Astrocyte of the cerebellum (primary cell): Measurements from ENCODE around the gene CCDC28B.

Experiments used
- DNase-seq: peaks from one replicate; pipeline ENCODE4 v3.0.0-alpha.2; 2011; ENCODE audit warnings: low read depth
- H3K4me3 ChIP-seq: 2 replicates; pipeline ENCODE4 v1.5.1; 2011; ENCODE audit warnings: mild to moderate bottlenecking, low read depth, low read length, moderate library complexity
- in situ Hi-C: cut with HindIII; loops from 2 replicates; pipeline ENCODE4 v1.10.0; 2017; ENCODE audit warnings: low sequenced_read_pairs
- TF ChIP-seq, protein P1 (sequence below): IDR thresholded peaks from 2 replicates; pipeline ENCODE4 v1.5.1; 2012; ENCODE audit warnings: low read length, low read depth, moderate library complexity, mild to moderate bottlenecking; ENCODE audit errors: missing control alignments

The CCDC28B gene

DNA sequence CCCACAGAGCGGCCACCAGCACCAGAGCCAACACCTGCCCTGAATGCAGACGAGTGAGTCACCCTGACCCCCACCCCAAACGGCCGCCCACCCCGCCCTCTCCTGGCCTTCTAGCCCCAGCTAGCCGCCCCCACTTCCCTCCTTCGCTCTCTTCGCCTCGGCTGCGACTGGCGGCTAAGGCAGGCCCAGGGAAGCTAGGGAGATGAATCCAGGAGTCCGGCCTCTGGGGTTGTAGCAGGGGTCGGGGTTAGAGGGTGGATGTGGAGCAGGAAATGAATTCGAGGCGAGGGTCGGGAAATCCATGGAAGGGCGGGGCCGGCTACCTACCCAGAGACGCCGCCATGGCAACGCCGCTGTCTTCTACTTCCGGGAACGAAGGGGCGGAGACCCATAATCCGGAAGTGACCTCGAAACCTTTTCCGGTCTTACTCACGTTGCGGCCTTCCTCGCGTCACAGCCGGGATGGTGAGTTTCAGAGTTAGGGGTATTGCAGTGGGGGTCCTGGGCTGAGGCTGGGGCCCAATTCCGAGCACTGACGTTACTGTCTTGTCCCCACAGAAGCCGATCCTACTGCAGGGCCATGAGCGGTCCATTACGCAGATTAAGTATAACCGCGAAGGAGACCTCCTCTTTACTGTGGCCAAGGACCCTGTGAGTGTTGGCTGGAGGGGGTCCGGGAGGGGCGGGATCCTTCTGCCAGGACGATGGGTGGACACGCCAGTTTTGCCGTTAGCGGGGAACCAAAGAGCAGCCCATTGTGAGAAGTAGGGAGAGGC lies 21.8 kb downstream of the CCDC28B start, which contains the start of the genes EIF3I and TMEM234:
Gene EIF3I (plus strand): TSS at position 428 of the 776 bp plus-strand sequence. CDS start 35 bp downstream, at position 463.
Gene TMEM234 (minus strand): TSS at position 374 of the 776 bp plus-strand sequence. CDS start 31 bp downstream, at position 343.
- peak; percentile 81 for DNase-seq
- TF ChIP-seq, protein P1, sequence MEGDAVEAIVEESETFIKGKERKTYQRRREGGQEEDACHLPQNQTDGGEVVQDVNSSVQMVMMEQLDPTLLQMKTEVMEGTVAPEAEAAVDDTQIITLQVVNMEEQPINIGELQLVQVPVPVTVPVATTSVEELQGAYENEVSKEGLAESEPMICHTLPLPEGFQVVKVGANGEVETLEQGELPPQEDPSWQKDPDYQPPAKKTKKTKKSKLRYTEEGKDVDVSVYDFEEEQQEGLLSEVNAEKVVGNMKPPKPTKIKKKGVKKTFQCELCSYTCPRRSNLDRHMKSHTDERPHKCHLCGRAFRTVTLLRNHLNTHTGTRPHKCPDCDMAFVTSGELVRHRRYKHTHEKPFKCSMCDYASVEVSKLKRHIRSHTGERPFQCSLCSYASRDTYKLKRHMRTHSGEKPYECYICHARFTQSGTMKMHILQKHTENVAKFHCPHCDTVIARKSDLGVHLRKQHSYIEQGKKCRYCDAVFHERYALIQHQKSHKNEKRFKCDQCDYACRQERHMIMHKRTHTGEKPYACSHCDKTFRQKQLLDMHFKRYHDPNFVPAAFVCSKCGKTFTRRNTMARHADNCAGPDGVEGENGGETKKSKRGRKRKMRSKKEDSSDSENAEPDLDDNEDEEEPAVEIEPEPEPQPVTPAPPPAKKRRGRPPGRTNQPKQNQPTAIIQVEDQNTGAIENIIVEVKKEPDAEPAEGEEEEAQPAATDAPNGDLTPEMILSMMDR = no peak
- in situ Hi-C loops = no loop called here
- H3K4me3 ChIP-seq = peak within 1 kb of the TSS; percentile 98

DNA sequence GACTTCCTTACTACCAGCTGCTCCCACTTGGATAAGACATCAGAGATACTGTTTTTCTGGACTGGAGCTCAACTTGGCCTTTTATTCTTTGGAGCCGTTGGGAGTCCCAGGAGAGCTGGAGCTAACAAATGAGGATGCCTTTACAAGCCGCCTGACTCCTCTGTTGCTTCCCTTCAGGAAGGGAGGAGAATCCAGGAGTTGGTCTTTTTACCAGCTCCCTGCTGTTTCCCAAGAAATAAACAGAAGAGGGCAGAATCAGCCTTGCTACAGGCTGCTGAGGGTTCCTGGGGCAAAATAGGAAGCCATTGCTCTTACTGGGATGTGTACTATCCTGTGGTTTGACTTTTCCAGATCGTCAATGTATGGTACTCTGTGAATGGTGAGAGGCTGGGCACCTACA lies 23.3 kb downstream of the CCDC28B start:
- TF ChIP-seq, protein P1 = no peak
- in situ Hi-C loops = no loop called here
- DNase-seq = no peak
- H3K4me3 ChIP-seq = no peak overlapping the region

DNA sequence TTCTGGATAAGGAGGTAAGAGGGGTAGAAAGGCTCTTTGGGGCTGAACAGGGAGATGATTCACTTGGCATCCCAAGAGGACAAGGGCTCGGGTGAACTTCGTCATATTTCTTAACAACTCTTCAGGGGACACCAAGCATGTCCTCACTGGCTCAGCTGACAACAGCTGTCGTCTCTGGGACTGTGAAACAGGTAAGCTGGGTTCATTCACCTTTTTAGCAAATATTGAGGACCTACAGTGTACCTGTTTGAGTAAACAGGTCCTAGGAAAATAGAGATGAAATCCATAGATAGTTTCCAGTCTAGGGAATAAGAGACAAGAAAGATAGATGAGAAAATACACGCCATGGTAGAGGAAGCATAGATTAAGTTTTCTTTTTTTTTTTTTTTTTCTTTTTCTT lies 23.9 kb downstream of the CCDC28B start:
- H3K4me3 ChIP-seq = no peak overlapping the region
- TF ChIP-seq, protein P1 = no peak
- no peak for DNase-seq
- in situ Hi-C loops = no loop called here

DNA sequence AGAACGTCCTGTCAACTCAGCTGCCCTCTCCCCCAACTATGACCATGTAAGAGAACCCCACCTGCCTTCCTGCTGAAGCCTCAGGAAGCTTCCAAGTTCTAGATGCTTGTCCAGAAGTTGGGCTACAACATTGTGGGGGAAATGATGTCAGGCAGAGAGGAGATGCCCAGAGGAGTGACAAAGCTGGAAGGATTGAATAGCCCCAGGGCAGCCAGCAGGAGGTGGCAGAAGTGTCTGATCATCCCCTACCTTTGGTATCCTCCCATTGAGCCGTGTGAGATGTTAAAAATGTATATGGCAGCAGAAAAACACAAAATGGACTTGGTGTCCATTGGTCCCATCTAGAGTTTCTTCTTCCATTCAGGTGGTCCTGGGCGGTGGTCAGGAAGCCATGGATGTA lies 28.4 kb downstream of the CCDC28B start:
- TF ChIP-seq, protein P1 = no peak
- in situ Hi-C loops = no loop called here
- no peak overlapping the region for H3K4me3 ChIP-seq
- DNase-seq = no peak

DNA sequence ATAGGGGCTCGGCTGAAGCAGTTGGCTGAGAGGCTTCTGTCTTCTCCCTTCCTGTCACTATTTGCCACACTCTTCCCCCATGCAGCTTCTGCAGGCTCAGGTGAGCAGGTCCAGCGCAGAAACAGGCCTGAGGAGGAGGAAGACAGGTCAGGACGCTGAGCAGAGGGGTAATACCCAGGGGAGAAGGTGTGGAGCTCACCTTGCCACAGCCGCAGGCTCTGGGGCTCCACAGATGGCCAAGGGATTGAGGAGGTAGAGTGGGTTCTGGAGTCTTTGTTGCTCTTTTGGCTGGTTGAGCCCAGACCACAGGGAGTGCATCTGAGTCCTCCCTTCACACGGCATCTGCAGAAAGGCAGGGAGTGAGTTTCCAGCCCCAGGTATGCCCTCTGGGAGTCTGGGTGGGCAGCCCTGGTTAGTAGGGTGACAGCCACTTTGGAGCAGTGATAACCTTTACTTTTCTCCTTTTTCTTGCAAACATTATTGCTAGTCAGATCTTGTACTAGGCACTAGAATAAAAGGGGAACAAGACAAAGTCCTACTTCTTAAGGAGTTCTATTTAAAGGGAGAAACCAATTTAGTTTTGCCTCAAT lies 31.5 kb downstream of the CCDC28B start:
- TF ChIP-seq, protein P1 = no peak
- in situ Hi-C loops = no loop called here
- DNase-seq = no peak
- no peak overlapping the region for H3K4me3 ChIP-seq

DNA sequence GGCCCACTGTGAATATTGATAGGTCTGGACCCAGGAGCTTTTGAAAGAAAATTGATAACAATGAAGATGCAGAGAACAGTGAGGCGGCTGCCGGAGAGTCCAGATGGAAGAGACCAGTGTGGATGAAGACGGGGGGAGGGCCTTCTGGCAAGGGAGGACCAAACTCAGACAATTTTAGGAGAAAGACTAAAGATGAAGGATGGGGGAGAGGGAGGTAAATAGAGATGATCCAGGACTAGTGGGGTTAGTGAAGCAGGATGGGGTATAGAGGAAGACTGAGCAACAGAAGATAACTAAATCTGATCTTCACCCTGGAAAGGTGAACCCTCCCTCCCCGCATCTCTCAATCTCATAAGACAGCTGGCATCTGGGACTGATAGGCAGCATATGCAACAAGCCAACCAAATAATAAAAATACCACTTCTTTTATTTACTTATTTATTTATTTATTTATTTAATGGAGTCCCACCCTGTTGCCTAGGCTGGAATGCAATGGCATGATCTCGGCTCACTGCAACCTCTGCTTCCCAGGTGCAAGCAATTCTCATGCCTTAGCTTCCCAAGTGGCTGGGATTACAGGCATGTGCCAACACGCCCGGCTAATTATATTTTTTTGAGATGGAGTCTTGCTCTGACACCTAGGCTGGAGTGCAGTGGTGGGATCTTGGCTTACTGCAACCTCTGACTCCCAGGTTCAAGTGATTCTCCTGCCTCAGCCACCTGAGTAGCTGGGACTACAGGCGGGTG lies 32.3 kb downstream of the CCDC28B start:
- no peak overlapping the region for H3K4me3 ChIP-seq
- in situ Hi-C loops = no loop called here
- TF ChIP-seq, protein P1 = no peak
- no peak for DNase-seq
